ENCODE data around the gene TBX2. TPM values are rescaled to one million over a fixed set of nuclear protein-coding genes. Genes with fewer than 3 reads are reported as not detected.

TBX2 gene
- total and polyA plus RNA-seq, 2 experiments from 2014 or later = 19.6 to 27.5 TPM

GRCh38 chr17:61420745-61421398 lies 21.2 kb downstream of the TBX2 start:
- H3K79me2 ChIP-seq = no peaks in the 10 kb centered on the region
- H2AFZ ChIP-seq = no peak overlapping the region
- no peaks in the 10 kb centered on the region for H3K27me3 ChIP-seq
- no peak for DNase-seq (ENCODE audit: low spot score)
- no peaks in the 10 kb centered on the region for H3K36me3 ChIP-seq (replicated peaks; ENCODE audit: insufficient read depth, low read depth)
- no peak overlapping the region for H3K4me3 ChIP-seq
- no peak overlapping the region for H3K4me2 ChIP-seq
- no peak overlapping the region for H3K27ac ChIP-seq
- no peaks in the 10 kb centered on the region for H3K9me3 ChIP-seq (ENCODE audit: low read depth)
- WGBS (ENCODE audit: low lambda C conversion rate, missing lambda C conversion rate) = 75% methylated on average over 4 of the region's 4 CpGs
- H3K4me1 ChIP-seq (ENCODE audit: insufficient read depth) = no peaks in the 10 kb centered on the region
- H3K9me2 ChIP-seq (replicated peaks; ENCODE audit: insufficient read depth) = no peaks in the 10 kb centered on the region
- no peaks in the 10 kb centered on the region for H4K20me1 ChIP-seq (ENCODE audit: insufficient read depth, poor library complexity, severe bottlenecking)
- no peak for TF ChIP-seq EZH2phosphoT487 (IDR thresholded peaks at IDR 0.05; ENCODE audit: low read depth, severe bottlenecking, unreplicated experiment)
- TF ChIP-seq CTCF (IDR thresholded peaks at IDR 0.05; ENCODE audit: poor library complexity) = no peak
- TF ChIP-seq EZH2 (IDR thresholded peaks at IDR 0.05; ENCODE audit: borderline replicate concordance) = no peak

- no peak for TF ChIP-seq EZH2 (IDR thresholded peaks at IDR 0.05; ENCODE audit: borderline replicate concordance)
- no peak for TF ChIP-seq EZH2phosphoT487 (IDR thresholded peaks at IDR 0.05; ENCODE audit: low read depth, severe bottlenecking, unreplicated experiment)
- no peak for TF ChIP-seq CTCF (IDR thresholded peaks at IDR 0.05; ENCODE audit: poor library complexity)
- Histone ChIP-seq H3K4me3 (no peak overlapping the region), H3K36me3 (replicated peaks; ENCODE audit: insufficient read depth, low read depth) (no peaks in the 10 kb centered on the region), H3K27me3 (no peaks in the 10 kb centered on the region), H3K4me2 (no peak overlapping the region), H4K20me1 (ENCODE audit: insufficient read depth, poor library complexity, severe bottlenecking) (no peaks in the 10 kb centered on the region), H3K9me3 (ENCODE audit: low read depth) (no peaks in the 10 kb centered on the region), H3K9me2 (replicated peaks; ENCODE audit: insufficient read depth) (no peaks in the 10 kb centered on the region), H3K79me2 (no peaks in the 10 kb centered on the region), H2AFZ (no peak overlapping the region), H3K27ac (no peak overlapping the region), H3K4me1 (ENCODE audit: insufficient read depth) (no peaks in the 10 kb centered on the region)
- no peak for DNase-seq (ENCODE audit: low spot score)
- 89% methylated on average over 4 of the region's 4 CpGs for WGBS (ENCODE audit: low lambda C conversion rate, missing lambda C conversion rate)
These were observed 21.8 kb downstream of the TBX2 start for GRCh38 chr17:61421460-61421859.

GRCh38 chr17:61422116-61422799 lies 22.6 kb downstream of the TBX2 start:
- 78% methylated on average over 5 of the region's 5 CpGs for WGBS (ENCODE audit: low lambda C conversion rate, missing lambda C conversion rate)
- H3K36me3 ChIP-seq (replicated peaks; ENCODE audit: insufficient read depth, low read depth) = no peaks in the 10 kb centered on the region
- TF ChIP-seq EZH2 (IDR thresholded peaks at IDR 0.05; ENCODE audit: borderline replicate concordance) (no peak), EZH2phosphoT487 (IDR thresholded peaks at IDR 0.05; ENCODE audit: low read depth, severe bottlenecking, unreplicated experiment) (no peak), CTCF (IDR thresholded peaks at IDR 0.05; ENCODE audit: poor library complexity) (no peak)
- no peaks in the 10 kb centered on the region for H3K4me1 ChIP-seq (ENCODE audit: insufficient read depth)
- H4K20me1 ChIP-seq (ENCODE audit: insufficient read depth, poor library complexity, severe bottlenecking) = no peaks in the 10 kb centered on the region
- H3K4me2 ChIP-seq = no peak overlapping the region
- no peaks in the 10 kb centered on the region for H3K27me3 ChIP-seq
- no peak overlapping the region for H3K4me3 ChIP-seq
- H3K79me2 ChIP-seq = no peaks in the 10 kb centered on the region
- no peaks in the 10 kb centered on the region for H3K9me2 ChIP-seq (replicated peaks; ENCODE audit: insufficient read depth)
- H2AFZ ChIP-seq = no peak overlapping the region
- H3K9me3 ChIP-seq (ENCODE audit: low read depth) = no peaks in the 10 kb centered on the region
- no peak overlapping the region for H3K27ac ChIP-seq
- no peak for DNase-seq (ENCODE audit: low spot score)
